Endometrial microvascular endothelial cells (primary cell): ENCODE data around the gene PTGER3. TPM values are rescaled to one million over a fixed set of nuclear protein-coding genes. Genes with fewer than 3 reads are reported as not detected.

Source experiments
- total RNA-seq: library from RNA; depleted of rRNA; stranded (reverse); fragments of >200 nt; gene quantifications from one replicate; pipeline ENCODE4 v1.2.3, GENCODE V29; 2015; ENCODE audit errors: inconsistent ontology term

Gene PTGER3
- total RNA-seq, 1 donor from 2014 or later: 0.28 TPM

Other genes starting within 250 kb of the PTGER3 start
- gene ZRANB2, start 33.2 kb upstream of the PTGER3 start, total RNA-seq: 31.3 TPM